ENCODE results near the gene CD247. TPM values are rescaled to one million over a fixed set of nuclear protein-coding genes. Genes with fewer than 3 reads are reported as not detected.

Gene CD247
- total RNA-seq, 3 donors from 2014 or later, result 4.6 to 6.1 (median 4.6) TPM

- no peaks in the 10 kb centered on the region for H3K9me3 ChIP-seq
- no peak for ATAC-seq
- H3K36me3 ChIP-seq (ENCODE audit: low read depth), result no peaks in the 10 kb centered on the region
- intact Hi-C loops (cut with DNase I, micrococcal nuclease), result no loop called here
- no peak for DNase-seq
- no peaks in the 10 kb centered on the region for H3K4me1 ChIP-seq (ENCODE audit: low read depth)
- H3K4me3 ChIP-seq, result no peak overlapping the region
- TF ChIP-seq CTCF (IDR thresholded peaks at IDR 0.05), result no peak
These were observed 106.3 kb downstream of the CD247 start for GRCh38 chr1:167412072-167412471.

GRCh38 chr1:167409183-167409582, 109.1 kb downstream of the CD247 start:
- H3K4me3 ChIP-seq, result no peak overlapping the region
- no peaks in the 10 kb centered on the region for H3K9me3 ChIP-seq
- intact Hi-C loops (cut with DNase I, micrococcal nuclease), result loop anchor here in 1 of 2 donors (10.0 kb wide), 1 partner anchor 126 kb away; no protein-coding TSS in a partner anchor
- TF ChIP-seq CTCF (IDR thresholded peaks at IDR 0.05), result no peak
- no peaks in the 10 kb centered on the region for H3K4me1 ChIP-seq (ENCODE audit: low read depth)
- ATAC-seq (peak; percentile 75), DNase-seq (peak in 1 of 3 donors; percentile 33)
- H3K36me3 ChIP-seq (ENCODE audit: low read depth), result no peaks in the 10 kb centered on the region

- no peak for DNase-seq
- no peak for TF ChIP-seq CTCF (IDR thresholded peaks at IDR 0.05)
- Histone ChIP-seq H3K36me3 (ENCODE audit: low read depth) (no peaks in the 10 kb centered on the region), H3K4me3 (no peak overlapping the region), H3K4me1 (ENCODE audit: low read depth) (no peaks in the 10 kb centered on the region), H3K9me3 (no peaks in the 10 kb centered on the region)
- intact Hi-C loops (cut with DNase I, micrococcal nuclease), result loop anchor here in 1 of 2 donors (10.0 kb wide), 1 partner anchor 126 kb away; no protein-coding TSS in a partner anchor
- ATAC-seq, result no peak
These were observed 110.0 kb downstream of the CD247 start for GRCh38 chr1:167408355-167408754.

GRCh38 chr1:167404908-167405307, 113.4 kb downstream of the CD247 start:
- Histone ChIP-seq H3K9me3 (no peaks in the 10 kb centered on the region), H3K4me1 (ENCODE audit: low read depth) (no peaks in the 10 kb centered on the region), H3K36me3 (ENCODE audit: low read depth) (no peaks in the 10 kb centered on the region), H3K4me3 (no peak overlapping the region)
- no peak for TF ChIP-seq CTCF (IDR thresholded peaks at IDR 0.05)
- no peak for DNase-seq
- intact Hi-C loops (cut with DNase I, micrococcal nuclease), result loop anchor here in 1 of 2 donors (10.0 kb wide), 1 partner anchor 130 kb away; no protein-coding TSS in a partner anchor
- ATAC-seq, result no peak

- no peak for TF ChIP-seq CTCF (IDR thresholded peaks at IDR 0.05)
- intact Hi-C loops (cut with DNase I, micrococcal nuclease), result loop anchor here in 1 of 2 donors (10.0 kb wide), 1 partner anchor 130 kb away; no protein-coding TSS in a partner anchor
- Histone ChIP-seq H3K9me3 (no peaks in the 10 kb centered on the region), H3K36me3 (ENCODE audit: low read depth) (no peaks in the 10 kb centered on the region), H3K4me1 (ENCODE audit: low read depth) (no peaks in the 10 kb centered on the region), H3K4me3 (no peak overlapping the region)
- ATAC-seq (no peak), DNase-seq (no peak)
These were observed 114.0 kb downstream of the CD247 start for GRCh38 chr1:167404161-167404888.
